ENCODE data around the gene C16orf74. TPM values are rescaled to one million over a fixed set of nuclear protein-coding genes. Genes with fewer than 3 reads are reported as not detected.

C16orf74 gene
- total and polyA plus RNA-seq, 2 of the 8 experiments (the other 6 are each of a cell fraction or from before 2014, with no cell fraction given), result 7.3 to 9.3 TPM

DNA sequence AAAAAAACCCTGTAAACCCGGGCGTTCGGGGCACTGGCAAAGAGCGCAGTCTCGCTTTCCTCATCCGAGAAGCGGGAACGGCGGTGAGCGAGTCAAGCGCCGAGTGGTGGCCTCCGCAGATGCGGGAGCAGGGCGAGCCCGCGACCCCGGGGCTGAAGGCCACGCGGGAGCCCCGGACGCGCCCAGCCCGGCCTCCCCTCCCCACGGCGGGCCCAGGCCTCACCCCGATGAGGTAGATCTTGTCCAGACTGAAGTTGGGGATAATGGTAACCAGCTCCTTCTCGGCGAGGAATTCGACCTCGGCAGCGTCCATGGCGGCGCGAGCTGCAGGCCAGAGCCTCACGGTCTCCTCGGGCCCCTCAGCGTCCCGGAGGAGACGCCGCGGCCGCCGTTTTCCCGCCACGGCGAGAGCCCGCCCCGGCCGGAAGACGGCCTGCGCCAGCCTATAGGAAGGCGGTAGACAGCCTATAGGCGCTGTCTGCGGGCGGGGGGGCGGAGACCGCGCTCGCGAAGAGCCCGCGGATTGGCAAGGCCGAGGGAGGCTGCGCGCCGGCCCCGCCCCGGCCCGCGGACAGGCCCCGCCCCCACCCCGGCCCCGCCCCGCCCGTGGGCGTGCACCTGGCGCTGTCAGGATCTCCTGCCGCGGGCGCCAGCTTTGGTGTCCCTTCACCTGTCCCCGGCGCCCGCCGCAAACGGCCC lies 62.2 kb downstream of the C16orf74 start, which contains the start of gene GINS2 (continued):
- TF ChIP-seq SRF (IDR thresholded peaks at IDR 0.05; ENCODE audit: low read depth, low read length), result no peak
- TF ChIP-seq SP4 (IDR thresholded peaks at IDR 0.05; ENCODE audit: low read length), result no peak
- no peak for TF ChIP-seq CBX5 (IDR thresholded peaks at IDR 0.05; ENCODE audit: low read depth, low read length)
- no peak for TF ChIP-seq ASH2L (IDR thresholded peaks at IDR 0.05; ENCODE audit: low read length)
- TF ChIP-seq TEAD4 (IDR thresholded peaks at IDR 0.05; ENCODE audit: low read depth, low read length), result no peak
- peak; percentile 45; the same call in 1 of the 2 replicates for TF ChIP-seq POLR2AphosphoS5 (IDR thresholded peaks at IDR 0.05; ENCODE audit: low read depth, low read length)
